ENCODE data around the gene MIGA2.
"Not testable (repeated sequence)": the region's sequence is repeated elsewhere in the genome, so short reads cannot be mapped to it uniquely, and the experiment has no call there.

Gene MIGA2

GRCh38 chr9:129101279-129101678 lies 64.9 kb downstream of the MIGA2 start:
- DNase-seq (ENCODE audit: low read depth in 2 of 2): no peak

DNA sequence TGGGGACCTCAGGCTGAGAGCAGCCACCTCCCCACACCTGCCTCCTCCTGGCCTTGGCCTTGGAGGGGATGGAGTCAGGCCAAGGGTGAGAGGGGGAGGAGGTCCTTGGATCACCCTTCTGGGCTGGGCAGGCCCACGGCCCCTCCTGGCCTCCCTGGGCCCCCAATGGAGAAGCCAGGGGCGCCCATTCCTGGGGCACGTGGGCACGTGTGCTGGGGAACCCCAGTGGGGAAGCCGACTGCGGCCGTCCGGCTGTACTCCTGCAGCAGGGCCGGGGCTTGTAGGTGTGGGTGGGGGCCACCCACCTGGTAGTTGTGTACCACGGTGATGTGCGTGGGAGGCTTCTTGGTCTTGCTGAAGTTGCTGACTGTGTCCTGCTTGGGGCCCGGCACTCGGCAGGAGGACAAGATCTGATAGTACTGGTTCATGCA lies 65.7 kb downstream of the MIGA2 start:
- no peak for DNase-seq (ENCODE audit: low read depth in 2 of 2)

DNA sequence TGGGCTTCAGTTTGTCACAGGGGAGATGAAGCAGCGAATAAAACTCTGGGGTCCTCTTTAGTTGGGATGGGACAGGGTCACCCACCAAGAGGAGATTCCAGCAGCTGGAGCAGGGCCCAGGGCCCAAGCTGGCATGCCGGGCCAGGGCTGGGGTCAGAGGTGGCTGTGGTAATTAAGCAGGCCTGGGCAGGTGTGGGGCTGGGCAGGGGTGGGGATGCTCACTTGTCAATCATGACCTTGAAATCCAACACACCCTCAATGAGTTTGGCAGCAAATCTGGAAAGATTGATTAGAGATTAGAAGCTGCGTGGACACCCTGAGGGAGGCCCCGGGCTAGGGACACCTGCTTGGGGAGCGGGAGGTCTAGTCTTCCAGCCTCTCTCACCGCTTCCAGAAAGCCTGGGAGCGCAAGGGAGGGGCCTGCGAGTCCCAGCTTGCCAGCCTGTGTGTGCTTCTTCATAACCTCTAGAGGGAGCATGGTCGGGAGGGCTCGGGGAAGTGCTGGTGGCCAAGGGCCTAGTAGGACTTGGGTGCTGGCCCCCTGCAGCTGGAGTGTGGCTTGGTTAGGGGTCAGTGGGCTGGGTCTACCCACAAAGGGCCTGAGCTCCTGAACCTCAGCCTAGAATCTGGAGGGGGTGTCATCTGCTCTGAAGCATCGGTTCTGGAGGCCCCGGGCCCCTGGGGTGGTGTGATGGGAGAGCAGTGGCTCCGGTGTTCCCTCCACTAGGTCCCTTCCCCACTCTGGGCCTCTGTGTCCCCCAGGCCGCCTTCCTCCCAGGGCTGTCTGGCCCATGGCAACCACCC lies 66.6 kb downstream of the MIGA2 start:
- no peak for DNase-seq (ENCODE audit: low read depth in 2 of 2)

- DNase-seq (ENCODE audit: low read depth in 2 of 2): no peak
Observed at GRCh38 chr9:129103595-129103965, 67.2 kb downstream of the MIGA2 start.

DNA sequence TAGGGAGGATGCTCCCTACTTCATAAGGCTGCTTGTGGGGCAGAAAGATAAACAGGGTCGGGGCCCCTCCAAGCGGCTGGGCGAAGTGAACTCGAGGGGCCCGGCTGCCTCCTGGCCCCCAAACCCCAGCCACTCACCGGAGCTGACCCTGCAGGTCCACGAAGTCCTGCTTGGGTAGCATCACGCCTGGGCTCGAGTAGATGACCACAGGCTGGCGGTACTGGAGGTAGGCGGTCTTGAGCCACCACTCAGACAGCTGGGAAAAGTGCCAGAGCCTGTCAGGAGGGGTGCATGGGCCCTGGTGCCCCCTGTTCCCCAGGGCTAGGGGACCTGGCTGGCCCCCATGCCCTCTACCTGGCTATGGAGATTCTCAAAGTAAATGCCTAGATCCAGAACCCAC lies 67.6 kb downstream of the MIGA2 start:
- no peak for DNase-seq (ENCODE audit: low read depth in 2 of 2)

DNA sequence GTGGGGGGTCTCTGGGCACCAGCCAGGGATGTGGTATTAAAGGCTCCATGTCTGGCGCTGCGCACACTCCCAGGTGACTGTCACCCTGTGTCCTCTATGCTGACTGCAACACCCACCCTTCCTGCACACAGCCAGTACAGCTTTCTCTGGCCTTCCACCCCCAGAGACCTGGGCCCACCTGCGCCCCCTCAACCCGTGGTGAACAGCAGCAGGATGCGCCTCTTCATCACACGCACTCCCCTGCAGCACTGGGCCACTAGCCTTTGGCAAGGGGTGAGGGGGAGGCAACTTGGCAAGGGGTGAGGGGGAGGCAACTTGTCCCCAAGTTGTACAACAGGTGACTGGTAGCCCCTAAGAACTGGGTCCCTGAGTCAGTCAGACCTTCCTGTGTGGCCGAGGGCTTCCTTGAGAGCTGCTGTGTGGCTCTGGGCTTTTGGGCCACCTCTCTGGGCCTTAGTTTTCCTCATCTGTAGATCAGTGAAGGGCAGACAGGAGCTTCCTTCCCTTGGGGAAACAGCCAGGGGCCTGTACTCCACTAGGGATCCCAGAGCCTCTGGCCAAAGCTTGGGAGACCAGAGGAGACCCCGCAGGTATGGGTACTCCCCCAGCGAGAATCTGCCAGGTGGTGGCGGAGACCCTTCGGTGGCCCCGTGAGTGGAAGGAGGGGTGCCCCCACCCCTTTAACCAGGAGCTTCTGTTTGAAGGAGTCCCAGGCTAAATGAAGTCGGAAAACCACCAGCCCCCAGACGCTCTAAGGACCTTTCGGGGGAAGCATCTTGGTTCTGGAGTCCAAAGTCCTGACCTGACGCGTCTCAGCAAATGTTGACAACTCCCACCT lies 69.7 kb downstream of the MIGA2 start:
- no peak for DNase-seq (ENCODE audit: low read depth in 2 of 2)

GRCh38 chr9:129107651-129108050 lies 71.2 kb downstream of the MIGA2 start:
- no peak for DNase-seq (ENCODE audit: low read depth in 2 of 2)

- no peak for DNase-seq (ENCODE audit: low read depth in 2 of 2)
Observed at GRCh38 chr9:129108083-129108804, 71.8 kb downstream of the MIGA2 start.

GRCh38 chr9:129108805-129109536 lies 72.5 kb downstream of the MIGA2 start:
- DNase-seq (ENCODE audit: low read depth in 2 of 2): no peak

DNA sequence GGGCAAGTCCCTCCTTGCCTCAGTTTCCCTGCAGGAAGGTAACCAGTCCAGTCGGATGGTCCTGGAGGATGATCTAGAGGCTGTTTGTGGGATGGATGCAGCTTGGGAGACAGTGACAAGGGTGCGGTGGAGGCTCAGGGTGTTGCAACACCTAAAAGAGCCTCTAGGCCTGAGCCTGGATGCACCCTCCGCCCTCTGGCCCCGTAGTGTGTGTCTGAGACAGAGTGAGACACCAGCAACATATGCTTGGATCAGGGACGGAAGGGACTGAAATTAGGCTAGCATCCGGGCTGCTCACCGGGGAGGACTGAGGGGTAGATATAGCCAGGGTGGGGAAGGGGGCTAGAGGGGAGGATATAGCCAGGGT lies 73.1 kb downstream of the MIGA2 start:
- DNase-seq (ENCODE audit: low read depth in 2 of 2): no peak

- no peak for DNase-seq (ENCODE audit: low read depth in 2 of 2)
Observed at GRCh38 chr9:129109952-129110739, 73.7 kb downstream of the MIGA2 start.

DNA sequence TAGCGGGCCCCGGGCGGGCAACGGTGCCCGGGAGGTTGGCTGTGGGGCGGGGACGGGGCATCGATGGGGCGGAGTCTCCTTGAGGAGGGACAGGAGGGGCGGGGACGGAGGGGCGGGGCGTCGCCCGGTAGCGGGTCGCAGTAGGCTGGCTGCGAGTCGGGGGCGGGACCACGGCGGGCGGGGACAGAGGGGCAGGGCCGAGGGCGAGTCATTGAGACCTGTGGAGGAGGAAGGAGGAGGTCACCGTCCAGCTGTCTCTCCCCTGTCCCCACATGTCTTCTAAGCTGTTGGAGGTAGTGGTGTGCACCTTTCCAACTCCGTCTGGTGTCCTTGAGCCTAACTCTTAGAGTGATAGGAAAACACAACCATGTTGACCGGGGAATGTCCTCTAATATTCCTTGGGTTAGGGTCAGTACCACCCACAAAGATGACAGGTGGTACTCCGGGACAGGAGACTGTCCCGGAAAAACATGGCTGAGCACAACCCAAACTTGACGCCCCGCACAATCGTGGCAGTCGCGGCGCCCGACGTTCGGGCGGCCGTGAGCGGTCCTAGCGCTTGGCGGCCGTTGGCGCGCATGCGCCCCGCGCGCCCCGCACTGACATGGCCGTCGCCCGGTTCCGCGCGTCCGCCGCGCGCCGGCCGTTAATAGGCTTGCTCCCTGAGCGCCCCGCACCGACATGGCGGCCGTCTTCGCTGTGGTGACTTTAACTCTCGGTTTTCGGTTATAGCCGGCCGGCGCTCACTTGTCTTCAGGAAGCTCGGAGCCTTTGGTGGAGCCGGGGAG lies 74.5 kb downstream of the MIGA2 start, which contains the start of the genes CRAT and PTPA:
CRAT (minus strand) TSS at position 54 of the 788 bp plus-strand sequence. CDS start 284 bp downstream, outside the sequence.
PTPA (plus strand) TSS at position 676 of the 788 bp plus-strand sequence. CDS start 186 bp downstream, outside the sequence.
- DNase-seq (ENCODE audit: low read depth in 2 of 2): peak; percentile 78

- no peak for DNase-seq (ENCODE audit: low read depth in 2 of 2)
Observed at GRCh38 chr9:129111528-129112151, 75.2 kb downstream of the MIGA2 start.

- DNase-seq (ENCODE audit: low read depth in 2 of 2): not testable (repeated sequence)
Observed at GRCh38 chr9:129112526-129112925, 76.1 kb downstream of the MIGA2 start.

- no peak for DNase-seq (ENCODE audit: low read depth in 2 of 2)
Observed at GRCh38 chr9:129113645-129114304, 77.3 kb downstream of the MIGA2 start.

GRCh38 chr9:129118799-129119198 lies 82.4 kb downstream of the MIGA2 start:
- no peak for DNase-seq (ENCODE audit: low read depth in 2 of 2)

- DNase-seq (ENCODE audit: low read depth in 2 of 2): no peak
Observed at GRCh38 chr9:129121483-129121882, 85.1 kb downstream of the MIGA2 start.
